ENCODE data around the gene CHD6. TPM values are rescaled to one million over a fixed set of nuclear protein-coding genes. Genes with fewer than 3 reads are reported as not detected.

CHD6 gene
- total RNA-seq, 2 experiments from 2014 or later: 26.9 to 45.7 TPM

DNA sequence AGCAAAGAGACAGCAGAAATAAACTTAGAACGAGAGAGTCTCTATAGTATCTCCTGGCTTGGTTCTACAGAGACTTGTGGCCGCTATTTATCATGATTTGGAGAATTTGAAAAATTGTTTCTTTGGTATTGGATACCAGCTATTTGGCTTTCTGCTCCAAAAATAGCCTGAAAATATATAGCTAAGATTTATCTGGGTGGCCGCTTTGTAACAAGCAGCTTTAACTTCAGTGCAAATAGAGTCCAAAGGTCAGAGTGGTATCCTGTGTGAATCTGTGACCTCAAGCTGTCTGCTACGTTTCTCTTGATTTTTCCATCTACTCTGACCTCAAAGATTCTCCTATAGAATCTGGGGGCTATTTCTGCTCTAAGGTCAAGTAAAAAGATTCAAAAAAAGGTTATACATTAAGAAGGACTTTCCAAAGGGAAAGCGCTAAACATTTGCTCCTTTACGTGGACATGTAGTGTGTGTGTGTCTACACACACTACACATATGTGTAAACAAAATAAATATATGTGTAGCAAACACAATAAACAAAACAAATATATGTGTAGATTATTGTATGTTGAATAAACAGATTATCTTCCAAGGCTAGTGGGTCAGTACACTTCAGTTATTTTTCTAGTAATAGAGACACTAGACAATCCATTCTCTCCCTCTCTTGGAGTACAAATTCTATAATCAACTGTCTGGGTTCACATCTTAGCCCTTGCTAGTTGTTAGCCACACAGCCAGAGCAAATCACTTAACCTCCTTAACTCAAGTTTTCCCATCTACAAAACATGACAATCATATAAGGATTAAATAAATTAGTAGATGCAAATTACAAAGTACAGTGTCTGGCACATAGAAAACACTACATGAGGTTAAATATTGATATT, 40.8 kb downstream of the CHD6 start:
- Histone ChIP-seq H4K20me1 (ENCODE audit: insufficient read depth, low read length) (no peaks in the 10 kb centered on the region), H3K4me3 (ENCODE audit: low read depth, low read length, poor library complexity, severe bottlenecking) (no peak overlapping the region), H3K27ac (ENCODE audit: low read depth, low read length, poor library complexity, severe bottlenecking) (no peak overlapping the region), H3K9me3 (ENCODE audit: low read length) (peaks cover 16% of the 10 kb centered on the region; the same call in 1 of the 2 replicates), H2AFZ (ENCODE audit: low read length) (no peak overlapping the region), H3K36me3 (ENCODE audit: insufficient read depth, low read length) (no peaks in the 10 kb centered on the region; the same call in 1 of the 2 replicates), H3K4me1 (ENCODE audit: insufficient read depth, low read length, poor library complexity, severe bottlenecking) (peaks cover 8% of the 10 kb centered on the region), H3K9me2 (ENCODE audit: insufficient read depth, low read length) (no peaks in the 10 kb centered on the region), H3K4me2 (ENCODE audit: low read length) (no peak overlapping the region), H3K79me2 (ENCODE audit: insufficient read depth, low read depth, low read length) (peaks cover 67% of the 10 kb centered on the region; the same call in 1 of the 2 replicates)
- intact Hi-C loops (cut with micrococcal nuclease; ENCODE audit: unreplicated experiment): no loop called here
- no peak for DNase-seq (ENCODE audit: low spot score)
- CTCF ChIA-PET (ENCODE audit: unreplicated experiment): no interaction called here
- TF ChIP-seq, protein P1, sequence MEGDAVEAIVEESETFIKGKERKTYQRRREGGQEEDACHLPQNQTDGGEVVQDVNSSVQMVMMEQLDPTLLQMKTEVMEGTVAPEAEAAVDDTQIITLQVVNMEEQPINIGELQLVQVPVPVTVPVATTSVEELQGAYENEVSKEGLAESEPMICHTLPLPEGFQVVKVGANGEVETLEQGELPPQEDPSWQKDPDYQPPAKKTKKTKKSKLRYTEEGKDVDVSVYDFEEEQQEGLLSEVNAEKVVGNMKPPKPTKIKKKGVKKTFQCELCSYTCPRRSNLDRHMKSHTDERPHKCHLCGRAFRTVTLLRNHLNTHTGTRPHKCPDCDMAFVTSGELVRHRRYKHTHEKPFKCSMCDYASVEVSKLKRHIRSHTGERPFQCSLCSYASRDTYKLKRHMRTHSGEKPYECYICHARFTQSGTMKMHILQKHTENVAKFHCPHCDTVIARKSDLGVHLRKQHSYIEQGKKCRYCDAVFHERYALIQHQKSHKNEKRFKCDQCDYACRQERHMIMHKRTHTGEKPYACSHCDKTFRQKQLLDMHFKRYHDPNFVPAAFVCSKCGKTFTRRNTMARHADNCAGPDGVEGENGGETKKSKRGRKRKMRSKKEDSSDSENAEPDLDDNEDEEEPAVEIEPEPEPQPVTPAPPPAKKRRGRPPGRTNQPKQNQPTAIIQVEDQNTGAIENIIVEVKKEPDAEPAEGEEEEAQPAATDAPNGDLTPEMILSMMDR (conservative IDR thresholded peaks at IDR 0.05; ENCODE audit: low read length): no peak
- TF ChIP-seq EZH2phosphoT487 (IDR thresholded peaks at IDR 0.05; ENCODE audit: borderline replicate concordance, low read depth, low read length): no peak
- POLR2A ChIA-PET: interaction anchor here (0.6 kb wide), 1 partner anchor 52 kb away, joined by 3 read pairs; no protein-coding TSS in a partner anchor
- no TSS peak for BruUV-seq (replicated peaks)

DNA sequence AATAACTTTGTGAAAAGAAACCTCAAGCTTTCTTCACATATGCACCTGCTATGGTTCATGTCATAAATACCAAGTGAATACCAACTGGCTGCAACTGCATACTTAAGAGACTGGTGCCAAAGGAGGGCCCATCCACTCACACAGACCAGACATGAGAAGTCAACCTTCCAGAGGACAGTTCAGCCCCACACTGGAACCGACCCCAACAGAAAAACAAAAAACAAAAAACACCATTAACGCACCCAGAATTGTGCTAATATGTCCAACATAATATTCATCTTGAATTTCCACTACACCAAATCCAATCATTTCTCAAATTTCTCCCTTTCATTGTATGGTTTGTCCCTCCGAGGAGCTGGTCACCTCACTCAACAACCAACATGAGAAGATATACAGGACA, 42.8 kb downstream of the CHD6 start:
- no peak overlapping the region for H3K4me2 ChIP-seq (ENCODE audit: low read length)

More for the DNA sequence above, 42.8 kb downstream of the CHD6 start:
- H4K20me1 ChIP-seq (ENCODE audit: insufficient read depth, low read length): peaks cover 6% of the 10 kb centered on the region
- H3K9me3 ChIP-seq (ENCODE audit: low read length): peaks cover 16% of the 10 kb centered on the region; the same call in 1 of the 2 replicates
- no peak for DNase-seq (ENCODE audit: low spot score)
- CTCF ChIA-PET (ENCODE audit: unreplicated experiment): no interaction called here
- POLR2A ChIA-PET: interaction anchor here (0.7 kb wide), 1 partner anchor 16 kb away, joined by 3 read pairs; no protein-coding TSS in a partner anchor
- no peaks in the 10 kb centered on the region for H3K9me2 ChIP-seq (ENCODE audit: insufficient read depth, low read length)
- TF ChIP-seq, protein P1 (conservative IDR thresholded peaks at IDR 0.05; ENCODE audit: low read length): no peak
- TF ChIP-seq EZH2phosphoT487 (IDR thresholded peaks at IDR 0.05; ENCODE audit: borderline replicate concordance, low read depth, low read length): no peak
- H3K79me2 ChIP-seq (ENCODE audit: insufficient read depth, low read depth, low read length): peaks cover 60% of the 10 kb centered on the region; the same call in 1 of the 2 replicates
- no peak overlapping the region for H3K4me3 ChIP-seq (ENCODE audit: low read depth, low read length, poor library complexity, severe bottlenecking)
- H3K4me1 ChIP-seq (ENCODE audit: insufficient read depth, low read length, poor library complexity, severe bottlenecking): peaks cover 13% of the 10 kb centered on the region
- intact Hi-C loops (cut with micrococcal nuclease; ENCODE audit: unreplicated experiment): no loop called here
- H3K27ac ChIP-seq (ENCODE audit: low read depth, low read length, poor library complexity, severe bottlenecking): no peak overlapping the region
- H3K36me3 ChIP-seq (ENCODE audit: insufficient read depth, low read length): no peaks in the 10 kb centered on the region; the same call in 1 of the 2 replicates
- no TSS peak for BruUV-seq (replicated peaks)
- no peak overlapping the region for H2AFZ ChIP-seq (ENCODE audit: low read length)

All from OCI-LY7 (cell line).